Astrocyte (in vitro differentiated cells and primary cell): ENCODE results near the gene UGT2B7. TPM values are rescaled to one million over a fixed set of nuclear protein-coding genes. Genes with fewer than 3 reads are reported as not detected.
"Not testable (repeated sequence)": the region's sequence is repeated elsewhere in the genome, so short reads cannot be mapped to it uniquely, and the experiment has no call there.

ENCODE experiments used
- DNase-seq: peaks from one replicate; pipeline ENCODE4 v3.0.0-alpha.2; 2010; ENCODE audit warnings: low read depth
- FAIRE-seq: peaks from 2 replicates; lab custom pipeline; 2011; peaks lifted over from hg19 to GRCh38; lab: Jason Lieb, UNC
- H2AFZ ChIP-seq: 2 replicates; pipeline ENCODE4 v1.6.0; 2012; ENCODE audit warnings: low read depth, low read length, inconsistent platforms
- H3K27ac ChIP-seq: 2 replicates; pipeline ENCODE4 v1.5.1; 2011; ENCODE audit warnings: low read depth, low read length, inconsistent platforms
- H3K27me3 ChIP-seq: 2 replicates; pipeline ENCODE4 v1.6.0; 2011; ENCODE audit warnings: low read length, inconsistent platforms; ENCODE audit not compliant: insufficient read depth
- H3K36me3 ChIP-seq: 2 replicates; pipeline ENCODE4 v1.5.1; 2011; ENCODE audit warnings: low read length, inconsistent platforms; ENCODE audit not compliant: insufficient read depth
- H3K4me1 ChIP-seq: 2 replicates; pipeline ENCODE4 v1.5.1; 2011; ENCODE audit warnings: low read length, inconsistent platforms; ENCODE audit not compliant: insufficient read depth
- H3K4me2 ChIP-seq: 2 replicates; pipeline ENCODE4 v1.6.0; 2012; ENCODE audit warnings: low read length, inconsistent platforms
- H3K4me3 ChIP-seq: 2 replicates; pipeline ENCODE4 v1.5.1; 2011; ENCODE audit warnings: low read depth, mild to moderate bottlenecking, low read length, inconsistent platforms; ENCODE audit not compliant: insufficient read depth
- H3K79me2 ChIP-seq: 2 replicates; pipeline ENCODE4 v1.6.0; 2012; ENCODE audit warnings: mild to moderate bottlenecking, low read length, inconsistent platforms; ENCODE audit not compliant: insufficient read depth
- H3K9ac ChIP-seq: 2 replicates; pipeline ENCODE4 v1.6.0; 2012; ENCODE audit warnings: mild to moderate bottlenecking, low read length, inconsistent platforms
- H3K9me3 ChIP-seq: 2 replicates; pipeline ENCODE4 v1.5.1; 2012; ENCODE audit warnings: low read depth, mild to moderate bottlenecking, low read length, inconsistent platforms; ENCODE audit not compliant: insufficient read depth
- H4K20me1 ChIP-seq: 2 replicates; pipeline ENCODE4 v1.6.0; 2012; ENCODE audit warnings: low read length, inconsistent platforms; ENCODE audit not compliant: insufficient read depth
- H3K27ac Mint-ChIP-seq: one replicate; pipeline ENCODE4 v1.8.0; 2021; ENCODE audit warnings: mild to moderate bottlenecking, mixed read lengths; ENCODE audit not compliant: unreplicated experiment
- H3K27me3 Mint-ChIP-seq: one replicate; pipeline ENCODE4 v1.8.0; 2021; ENCODE audit warnings: low read depth, mixed read lengths; ENCODE audit not compliant: unreplicated experiment
- H3K36me3 Mint-ChIP-seq: one replicate; pipeline ENCODE4 v1.8.0; 2021; ENCODE audit warnings: low read depth, mixed read lengths; ENCODE audit not compliant: unreplicated experiment
- H3K4me1 Mint-ChIP-seq: one replicate; pipeline ENCODE4 v1.8.0; 2021; ENCODE audit warnings: low read depth, mixed read lengths; ENCODE audit not compliant: unreplicated experiment
- H3K4me3 Mint-ChIP-seq: one replicate; pipeline ENCODE4 v1.8.0; 2021; ENCODE audit warnings: mild to moderate bottlenecking, moderate library complexity, mixed read lengths; ENCODE audit not compliant: unreplicated experiment
- H3K9me3 Mint-ChIP-seq: one replicate; pipeline ENCODE4 v1.8.0; 2021; ENCODE audit warnings: mild to moderate bottlenecking, mixed read lengths; ENCODE audit not compliant: unreplicated experiment
- EZH2 ChIP-seq: IDR thresholded peaks from 2 replicates; pipeline ENCODE4 v1.6.1; 2012; ENCODE audit warnings: mild to moderate bottlenecking, low read length, inconsistent platforms; ENCODE audit not compliant: insufficient read depth
- total RNA-seq: library from RNA; stranded (reverse); gene quantifications from 2 replicates; pipeline ENCODE4 v1.2.1, GENCODE V29; 2021
- TF ChIP-seq, protein P1 (sequence below): IDR thresholded peaks from 2 replicates; pipeline ENCODE4 v1.5.1; 2011; ENCODE audit warnings: low read depth, mild to moderate bottlenecking, inconsistent platforms, low read length, moderate library complexity; ENCODE audit not compliant: insufficient read depth

The UGT2B7 gene
- total RNA-seq, 1 donor from 2014 or later, result 0.25 TPM

DNA sequence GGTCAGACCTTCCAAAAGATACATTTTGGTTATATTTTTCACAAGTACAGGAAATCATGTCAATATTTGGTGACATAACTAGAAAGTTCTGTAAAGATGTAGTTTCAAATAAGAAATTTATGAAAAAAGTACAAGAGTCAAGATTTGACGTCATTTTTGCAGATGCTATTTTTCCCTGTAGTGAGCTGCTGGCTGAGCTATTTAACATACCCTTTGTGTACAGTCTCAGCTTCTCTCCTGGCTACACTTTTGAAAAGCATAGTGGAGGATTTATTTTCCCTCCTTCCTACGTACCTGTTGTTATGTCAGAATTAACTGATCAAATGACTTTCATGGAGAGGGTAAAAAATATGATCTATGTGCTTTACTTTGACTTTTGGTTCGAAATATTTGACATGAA lies 536 bp downstream of the UGT2B7 start:
- Histone ChIP-seq H3K9ac (no peak overlapping the region), H4K20me1 (no peaks in the 10 kb centered on the region), H3K9me3 (no peaks in the 10 kb centered on the region), H3K4me2 (no peak overlapping the region), H3K27me3 (no peaks in the 10 kb centered on the region), H3K4me3 (no peak overlapping the region), H3K27ac (no peak overlapping the region), H3K4me1 (peaks cover 12% of the 10 kb centered on the region), H2AFZ (no peak overlapping the region), H3K79me2 (no peaks in the 10 kb centered on the region), H3K36me3 (no peaks in the 10 kb centered on the region)
- Mint-ChIP-seq H3K4me1 (peaks cover 21% of the 10 kb centered on the region), H3K36me3 (no peaks in the 10 kb centered on the region), H3K9me3 (no peaks in the 10 kb centered on the region), H3K27ac (no peak overlapping the region), H3K27me3 (no peaks in the 10 kb centered on the region), H3K4me3 (no peak overlapping the region)
- FAIRE-seq (no peak), DNase-seq (no peak)
- TF ChIP-seq, protein P1, sequence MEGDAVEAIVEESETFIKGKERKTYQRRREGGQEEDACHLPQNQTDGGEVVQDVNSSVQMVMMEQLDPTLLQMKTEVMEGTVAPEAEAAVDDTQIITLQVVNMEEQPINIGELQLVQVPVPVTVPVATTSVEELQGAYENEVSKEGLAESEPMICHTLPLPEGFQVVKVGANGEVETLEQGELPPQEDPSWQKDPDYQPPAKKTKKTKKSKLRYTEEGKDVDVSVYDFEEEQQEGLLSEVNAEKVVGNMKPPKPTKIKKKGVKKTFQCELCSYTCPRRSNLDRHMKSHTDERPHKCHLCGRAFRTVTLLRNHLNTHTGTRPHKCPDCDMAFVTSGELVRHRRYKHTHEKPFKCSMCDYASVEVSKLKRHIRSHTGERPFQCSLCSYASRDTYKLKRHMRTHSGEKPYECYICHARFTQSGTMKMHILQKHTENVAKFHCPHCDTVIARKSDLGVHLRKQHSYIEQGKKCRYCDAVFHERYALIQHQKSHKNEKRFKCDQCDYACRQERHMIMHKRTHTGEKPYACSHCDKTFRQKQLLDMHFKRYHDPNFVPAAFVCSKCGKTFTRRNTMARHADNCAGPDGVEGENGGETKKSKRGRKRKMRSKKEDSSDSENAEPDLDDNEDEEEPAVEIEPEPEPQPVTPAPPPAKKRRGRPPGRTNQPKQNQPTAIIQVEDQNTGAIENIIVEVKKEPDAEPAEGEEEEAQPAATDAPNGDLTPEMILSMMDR, result no peak
- TF ChIP-seq EZH2, result no peak

DNA sequence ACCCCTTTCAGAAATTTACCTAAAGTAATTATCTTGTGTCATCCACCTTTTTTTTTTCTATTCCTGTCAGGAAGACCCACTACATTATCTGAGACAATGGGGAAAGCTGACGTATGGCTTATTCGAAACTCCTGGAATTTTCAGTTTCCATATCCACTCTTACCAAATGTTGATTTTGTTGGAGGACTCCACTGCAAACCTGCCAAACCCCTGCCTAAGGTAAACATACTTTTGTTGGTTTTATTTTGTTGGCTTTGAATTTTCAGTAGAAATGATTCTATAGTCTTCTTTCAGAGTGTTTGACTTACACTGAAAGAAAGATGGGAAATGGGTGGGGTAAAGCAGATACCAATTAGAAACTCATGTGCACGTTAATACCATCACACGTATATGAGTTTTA lies 2.2 kb downstream of the UGT2B7 start:
- Mint-ChIP-seq H3K4me3 (no peak overlapping the region), H3K27me3 (no peaks in the 10 kb centered on the region), H3K36me3 (no peaks in the 10 kb centered on the region), H3K9me3 (no peaks in the 10 kb centered on the region), H3K27ac (no peak overlapping the region), H3K4me1 (peaks cover 23% of the 10 kb centered on the region)
- H3K79me2 ChIP-seq, result no peaks in the 10 kb centered on the region
- no peak for DNase-seq
- no peak overlapping the region for H2AFZ ChIP-seq
- no peak overlapping the region for H3K9ac ChIP-seq
- no peaks in the 10 kb centered on the region for H3K36me3 ChIP-seq
- H3K4me1 ChIP-seq, result peaks cover 9% of the 10 kb centered on the region
- H3K4me3 ChIP-seq, result no peak overlapping the region
- TF ChIP-seq EZH2, result no peak
- TF ChIP-seq, protein P1, result no peak
- H3K4me2 ChIP-seq, result no peak overlapping the region
- H3K9me3 ChIP-seq, result no peaks in the 10 kb centered on the region
- no peaks in the 10 kb centered on the region for H4K20me1 ChIP-seq
- FAIRE-seq, result no peak
- H3K27ac ChIP-seq, result no peak overlapping the region
- no peaks in the 10 kb centered on the region for H3K27me3 ChIP-seq

DNA sequence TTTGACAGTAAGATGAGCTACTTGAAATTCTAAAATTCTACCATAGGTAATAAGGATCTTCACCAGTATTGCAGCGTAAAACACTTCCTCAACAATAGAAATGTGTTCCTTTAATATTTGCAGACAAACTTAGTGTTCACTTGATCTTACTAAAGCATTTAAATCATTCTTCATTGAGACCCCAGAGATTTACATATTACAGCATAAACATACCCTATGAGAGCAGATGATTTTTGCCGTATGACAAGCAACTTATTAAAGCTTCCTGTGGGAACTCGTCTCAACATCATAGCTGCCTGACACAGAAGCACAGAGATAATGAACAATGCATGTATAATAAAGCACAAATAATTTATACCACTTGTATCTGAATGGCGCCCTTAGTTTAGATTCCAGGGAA lies 3.6 kb downstream of the UGT2B7 start:
- no peaks in the 10 kb centered on the region for H3K27me3 ChIP-seq
- no peaks in the 10 kb centered on the region for H3K9me3 ChIP-seq
- H2AFZ ChIP-seq, result no peak overlapping the region
- H3K79me2 ChIP-seq, result no peaks in the 10 kb centered on the region
- no peak overlapping the region for H3K4me2 ChIP-seq
- H4K20me1 ChIP-seq, result no peaks in the 10 kb centered on the region
- no peak overlapping the region for H3K27ac Mint-ChIP-seq
- no peak overlapping the region for H3K4me3 ChIP-seq
- no peaks in the 10 kb centered on the region for H3K9me3 Mint-ChIP-seq
- H3K36me3 ChIP-seq, result no peaks in the 10 kb centered on the region
- peaks cover 20% of the 10 kb centered on the region for H3K4me1 Mint-ChIP-seq
- FAIRE-seq (no peak), DNase-seq (no peak)
- peaks cover 9% of the 10 kb centered on the region for H3K4me1 ChIP-seq
- no peak overlapping the region for H3K27ac ChIP-seq
- no peak overlapping the region for H3K9ac ChIP-seq
- no peak overlapping the region for H3K4me3 Mint-ChIP-seq
- no peak for TF ChIP-seq EZH2
- TF ChIP-seq, protein P1, result no peak
- no peaks in the 10 kb centered on the region for H3K27me3 Mint-ChIP-seq
- H3K36me3 Mint-ChIP-seq, result no peaks in the 10 kb centered on the region

DNA sequence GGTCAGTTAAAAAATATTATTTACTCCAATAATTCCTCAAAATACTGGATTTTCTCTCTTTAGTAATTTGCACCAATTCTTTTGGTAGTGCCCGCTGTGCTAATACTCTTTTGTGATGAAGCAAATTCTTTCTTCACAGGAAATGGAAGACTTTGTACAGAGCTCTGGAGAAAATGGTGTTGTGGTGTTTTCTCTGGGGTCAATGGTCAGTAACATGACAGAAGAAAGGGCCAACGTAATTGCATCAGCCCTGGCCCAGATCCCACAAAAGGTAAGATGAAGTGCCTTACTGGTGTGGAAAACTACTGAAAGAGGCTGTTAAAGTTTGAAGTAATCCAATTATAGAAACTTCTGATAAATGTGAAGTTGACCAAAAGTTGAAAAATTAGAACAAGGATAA lies 6.4 kb downstream of the UGT2B7 start:
- not testable (repeated sequence) for H2AFZ ChIP-seq, H3K4me1 Mint-ChIP-seq, FAIRE-seq

More for the DNA sequence above, 6.4 kb downstream of the UGT2B7 start:
- not testable (repeated sequence) for H3K9me3 Mint-ChIP-seq, H3K36me3 Mint-ChIP-seq, H3K27me3 Mint-ChIP-seq, H3K9me3 ChIP-seq, H3K9ac ChIP-seq, H4K20me1 ChIP-seq, H3K4me1 ChIP-seq, H3K4me3 Mint-ChIP-seq, DNase-seq, H3K4me3 ChIP-seq, H3K36me3 ChIP-seq, H3K27ac ChIP-seq, H3K27me3 ChIP-seq, H3K4me2 ChIP-seq, H3K79me2 ChIP-seq
- peak overlapping the region; percentile 3 for H3K27ac Mint-ChIP-seq
